Omental fat pad (tissue), 4 donors: ENCODE data around the gene BAG3. TPM values are rescaled to one million over a fixed set of nuclear protein-coding genes. Genes with fewer than 3 reads are reported as not detected.

Experiments
- ATAC-seq: fragments of 150-250 bp; one replicate; pipeline ENCODE4 v1.9.1; 2016; ENCODE audit warnings: mild to moderate bottlenecking, moderate library complexity; ENCODE audit not compliant: low FRiP score
- DNase-seq: peaks from one replicate; pipeline ENCODE4 v3.0.0-alpha.2; 2019; ENCODE audit warnings: low spot score
- CTCF ChIP-seq, 3 donors: fragments of 450-650 bp; IDR thresholded peaks; one replicate each; pipeline ENCODE4 v1.5.1; 2016 to 2017; ENCODE audit warnings: antibody characterized with exemption in 3 of 3, mild to moderate bottlenecking in 3 of 3, moderate library complexity in 2 of 3
- total RNA-seq, 4 donors: library from RNA; depleted of rRNA; stranded (reverse); fragments of >200 nt; gene quantifications; one replicate each; pipeline ENCODE4 v1.1.0, GENCODE V29; 2016

Gene BAG3
- total RNA-seq, 4 donors from 2014 or later = 16.1 to 98.0 (median 58.8) TPM

- no peak for DNase-seq
- no peak for TF ChIP-seq CTCF (IDR thresholded peaks at IDR 0.05)
- no peak for ATAC-seq
Measured at GRCh38 chr10:119691726-119692125, 40.5 kb downstream of the BAG3 start.

GRCh38 chr10:119693262-119693957, 42.2 kb downstream of the BAG3 start:
- DNase-seq (no peak), ATAC-seq (no peak)
- TF ChIP-seq CTCF (IDR thresholded peaks at IDR 0.05) = no peak

GRCh38 chr10:119694608-119695007, 43.4 kb downstream of the BAG3 start:
- DNase-seq (no peak), ATAC-seq (no peak)
- TF ChIP-seq CTCF (IDR thresholded peaks at IDR 0.05) = no peak

GRCh38 chr10:119700321-119700954, 49.3 kb downstream of the BAG3 start:
- TF ChIP-seq CTCF (IDR thresholded peaks at IDR 0.05) = no peak
- DNase-seq = no peak
- ATAC-seq = no peak

GRCh38 chr10:119701861-119702260, 50.7 kb downstream of the BAG3 start:
- TF ChIP-seq CTCF (IDR thresholded peaks at IDR 0.05) = no peak
- DNase-seq (no peak), ATAC-seq (no peak)

- ATAC-seq = no peak
- TF ChIP-seq CTCF (IDR thresholded peaks at IDR 0.05) = no peak
- no peak for DNase-seq
Measured at GRCh38 chr10:119702583-119702982, 51.4 kb downstream of the BAG3 start.
